Gastroesophageal sphincter (tissue), 4 donors: Measurements from ENCODE around the gene LDB3. TPM values are rescaled to one million over a fixed set of nuclear protein-coding genes. Genes with fewer than 3 reads are reported as not detected.

ENCODE experiments used
- ATAC-seq: fragments of 150-250 bp; one replicate; pipeline ENCODE4 v1.9.1; 2016; ENCODE audit warnings: mild to moderate bottlenecking, moderate library complexity
- H3K27ac ChIP-seq, 4 donors: fragments of 200-600 bp; sonication (generic) in 3 of 4; 1 replicate in 3 of 4; 2 replicates in 1 of 4; pipeline ENCODE4 v1.5.1; 2016 to 2019
- H3K27me3 ChIP-seq: fragments of 200-600 bp; sonication (generic); one replicate; pipeline ENCODE4 v1.5.1; 2019
- H3K36me3 ChIP-seq, 2 donors: fragments of 200-600 bp; sonication (generic); one replicate each; pipeline ENCODE4 v1.5.1; 2019; ENCODE audit warnings: control low read depth in 1 of 2
- H3K4me1 ChIP-seq, 3 donors: fragments of 200-600 bp; sonication (generic); 1 replicate in 2 of 3; 2 replicates in 1 of 3; pipeline ENCODE4 v1.5.1; 2016 to 2019; ENCODE audit warnings: control low read depth in 2 of 3
- H3K4me3 ChIP-seq, 2 donors: fragments of 200-600 bp; sonication (generic); one replicate each; pipeline ENCODE4 v1.5.1; 2019; ENCODE audit warnings: mild to moderate bottlenecking in 1 of 2, moderate library complexity in 1 of 2
- H3K9me3 ChIP-seq, 3 donors: fragments of 200-600 bp; sonication (generic); one replicate each; pipeline ENCODE4 v1.5.1; 2017 to 2019; ENCODE audit warnings: control low read depth in 2 of 3
- EP300 ChIP-seq: sonication (generic); formaldehyde crosslinking; IDR thresholded peaks from one replicate; pipeline ENCODE4 v1.6.1; 2017; ENCODE audit warnings: antibody characterized with exemption, mild to moderate bottlenecking
- POLR2A ChIP-seq, 2 donors: fragments of 450-650 bp; IDR thresholded peaks; one replicate each; pipeline ENCODE4 v1.6.1; 2017; ENCODE audit warnings: antibody characterized with exemption in 2 of 2, mild to moderate bottlenecking in 2 of 2, moderate library complexity in 1 of 2
- POLR2AphosphoS5 ChIP-seq: sonication (generic); formaldehyde crosslinking; IDR thresholded peaks from one replicate; pipeline ENCODE4 v1.6.1; 2017; ENCODE audit warnings: antibody characterized with exemption
- WGBS, 2 donors: methylation state at CpG; one replicate each; pipeline ENCODE4 v1.1.5; 2018; ENCODE audit warnings: low coverage in 1 of 2; 5-methylcytosine and 5-hydroxymethylcytosine counted together
- total RNA-seq, 4 donors: library from RNA; depleted of rRNA; stranded (reverse); fragments of >200 nt; gene quantifications; one replicate each; pipeline ENCODE4 v1.1.0, GENCODE V29; 2016
- TF ChIP-seq, protein P1 (sequence below), 4 experiments: fragments of 200-600 bp in 2 of 4; fragments of 450-650 bp in 2 of 4; sonication (generic) in 1 of 4; IDR thresholded peaks; one replicate each; pipeline ENCODE4 v1.5.1; 2017 to 2019; ENCODE audit warnings: antibody characterized with exemption in 4 of 4, mild to moderate bottlenecking in 2 of 4, moderate library complexity in 2 of 4

Gene LDB3
- total RNA-seq, 4 donors from 2014 or later: 12.9 to 45.8 (median 18.6) TPM

DNA sequence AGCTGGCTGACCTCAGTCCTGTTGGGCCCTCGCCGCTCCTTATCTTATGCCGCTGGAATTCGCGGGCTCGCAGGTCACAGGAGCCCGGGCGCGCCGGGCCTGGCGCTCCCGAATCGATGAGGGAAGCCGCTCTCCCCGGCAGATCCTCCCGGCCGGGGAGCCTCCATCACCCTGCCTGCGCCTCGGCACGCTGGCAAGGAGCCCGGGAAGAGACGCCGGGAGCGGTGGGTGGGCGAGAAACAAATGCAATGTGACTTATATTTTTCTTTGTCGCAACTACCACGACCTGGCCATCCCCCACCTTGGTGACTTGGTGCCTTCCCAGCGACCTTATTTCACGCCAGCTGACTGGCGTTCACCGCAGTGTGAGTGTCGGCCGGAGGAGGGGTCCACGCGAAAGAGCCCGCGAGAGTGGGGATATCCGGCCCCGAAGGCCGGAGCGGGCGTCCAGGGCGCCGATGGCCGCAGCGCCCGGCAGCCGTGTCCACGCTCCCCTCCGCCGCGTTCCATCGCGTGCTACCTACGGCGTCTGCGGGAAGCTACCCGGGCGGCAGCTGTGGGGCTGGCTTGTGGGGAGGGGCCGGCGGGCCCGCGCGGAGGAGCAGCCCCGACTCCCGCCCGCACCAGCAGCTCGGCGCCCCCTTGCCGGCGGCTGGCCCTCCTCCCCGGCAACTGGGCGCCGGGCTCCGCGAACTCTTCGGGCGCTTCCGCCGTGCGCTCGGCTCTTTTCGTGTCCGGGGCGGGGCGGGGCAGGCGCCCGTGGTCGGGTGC lies 87.6 kb downstream of the LDB3 start:
- Histone ChIP-seq H3K9me3 (no peaks in the 10 kb centered on the region), H3K27me3 (peaks cover 6% of the 10 kb centered on the region), H3K4me3 (peak overlapping the region; percentile 51 to 85), H3K27ac (peak overlapping the region; percentile 95 to 99 (median 98)), H3K4me1 (peaks cover 0 to 65% (median 0%) of the 10 kb centered on the region in 3 donors), H3K36me3 (no peaks in the 10 kb centered on the region)
- WGBS, 2 donors: 0% methylated on average over 1 to 9 of the region's 89 CpGs
- peak; percentile 91 to 94 for TF ChIP-seq POLR2A (IDR thresholded peaks at IDR 0.05)
- peak; percentile 69 for TF ChIP-seq EP300
- TF ChIP-seq, protein P1, sequence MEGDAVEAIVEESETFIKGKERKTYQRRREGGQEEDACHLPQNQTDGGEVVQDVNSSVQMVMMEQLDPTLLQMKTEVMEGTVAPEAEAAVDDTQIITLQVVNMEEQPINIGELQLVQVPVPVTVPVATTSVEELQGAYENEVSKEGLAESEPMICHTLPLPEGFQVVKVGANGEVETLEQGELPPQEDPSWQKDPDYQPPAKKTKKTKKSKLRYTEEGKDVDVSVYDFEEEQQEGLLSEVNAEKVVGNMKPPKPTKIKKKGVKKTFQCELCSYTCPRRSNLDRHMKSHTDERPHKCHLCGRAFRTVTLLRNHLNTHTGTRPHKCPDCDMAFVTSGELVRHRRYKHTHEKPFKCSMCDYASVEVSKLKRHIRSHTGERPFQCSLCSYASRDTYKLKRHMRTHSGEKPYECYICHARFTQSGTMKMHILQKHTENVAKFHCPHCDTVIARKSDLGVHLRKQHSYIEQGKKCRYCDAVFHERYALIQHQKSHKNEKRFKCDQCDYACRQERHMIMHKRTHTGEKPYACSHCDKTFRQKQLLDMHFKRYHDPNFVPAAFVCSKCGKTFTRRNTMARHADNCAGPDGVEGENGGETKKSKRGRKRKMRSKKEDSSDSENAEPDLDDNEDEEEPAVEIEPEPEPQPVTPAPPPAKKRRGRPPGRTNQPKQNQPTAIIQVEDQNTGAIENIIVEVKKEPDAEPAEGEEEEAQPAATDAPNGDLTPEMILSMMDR (IDR thresholded peaks at IDR 0.05): peak in 1 of 4 experiments; percentile 17
- TF ChIP-seq POLR2AphosphoS5: peak; percentile 89
- peak; percentile 91 for ATAC-seq

DNA sequence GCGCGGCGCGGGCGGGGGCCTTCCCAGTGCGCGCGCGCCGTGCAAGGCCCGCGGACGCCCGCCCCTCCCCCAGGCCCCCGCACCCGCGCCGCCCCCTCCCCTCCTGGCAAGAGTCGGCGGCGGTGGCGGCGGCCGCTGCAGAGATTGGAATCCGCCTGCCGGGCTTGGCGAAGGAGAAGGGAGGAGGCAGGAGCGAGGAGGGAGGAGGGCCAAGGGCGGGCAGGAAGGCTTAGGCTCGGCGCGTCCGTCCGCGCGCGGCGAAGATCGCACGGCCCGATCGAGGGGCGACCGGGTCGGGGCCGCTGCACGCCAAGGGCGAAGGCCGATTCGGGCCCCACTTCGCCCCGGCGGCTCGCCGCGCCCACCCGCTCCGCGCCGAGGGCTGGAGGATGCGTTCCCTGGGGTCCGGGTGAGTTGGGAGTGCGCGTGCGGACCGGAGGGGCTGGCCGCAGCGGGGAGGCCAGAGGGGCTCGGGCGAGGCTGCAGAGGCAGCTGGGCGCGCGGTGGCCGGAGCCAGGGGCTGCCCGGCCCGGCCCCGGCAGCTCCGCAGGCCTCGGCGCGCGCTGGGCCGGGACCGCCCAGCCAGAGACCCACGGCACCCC lies 88.3 kb downstream of the LDB3 start, which contains the start of gene BMPR1A:
Gene BMPR1A, plus strand, starts transcription at position 109 of the 602 bp plus-strand sequence. CDS start 119,400 bp downstream, outside the sequence.
- TF ChIP-seq, protein P1 (IDR thresholded peaks at IDR 0.05): peak in 1 of 4 experiments; percentile 3
- no peak for TF ChIP-seq EP300
- TF ChIP-seq POLR2AphosphoS5: peak; percentile 82
- peak in 1 of 2 donors; percentile 61 for TF ChIP-seq POLR2A (IDR thresholded peaks at IDR 0.05)
- no CpG with 5 or more reads among the region's 85 CpGs for WGBS, 2 donors
- no peak for ATAC-seq
- H3K36me3 ChIP-seq: no peaks in the 10 kb centered on the region
- H3K4me3 ChIP-seq: peak within 1 kb of the TSS; percentile 68 to 85
- H3K9me3 ChIP-seq: no peaks in the 10 kb centered on the region
- peaks cover 6% of the 10 kb centered on the region for H3K27me3 ChIP-seq
- H3K4me1 ChIP-seq: peaks cover 0 to 72% (median 0%) of the 10 kb centered on the region in 3 donors
- peak within 1 kb of the TSS; percentile 95 to 99 (median 98) for H3K27ac ChIP-seq

DNA sequence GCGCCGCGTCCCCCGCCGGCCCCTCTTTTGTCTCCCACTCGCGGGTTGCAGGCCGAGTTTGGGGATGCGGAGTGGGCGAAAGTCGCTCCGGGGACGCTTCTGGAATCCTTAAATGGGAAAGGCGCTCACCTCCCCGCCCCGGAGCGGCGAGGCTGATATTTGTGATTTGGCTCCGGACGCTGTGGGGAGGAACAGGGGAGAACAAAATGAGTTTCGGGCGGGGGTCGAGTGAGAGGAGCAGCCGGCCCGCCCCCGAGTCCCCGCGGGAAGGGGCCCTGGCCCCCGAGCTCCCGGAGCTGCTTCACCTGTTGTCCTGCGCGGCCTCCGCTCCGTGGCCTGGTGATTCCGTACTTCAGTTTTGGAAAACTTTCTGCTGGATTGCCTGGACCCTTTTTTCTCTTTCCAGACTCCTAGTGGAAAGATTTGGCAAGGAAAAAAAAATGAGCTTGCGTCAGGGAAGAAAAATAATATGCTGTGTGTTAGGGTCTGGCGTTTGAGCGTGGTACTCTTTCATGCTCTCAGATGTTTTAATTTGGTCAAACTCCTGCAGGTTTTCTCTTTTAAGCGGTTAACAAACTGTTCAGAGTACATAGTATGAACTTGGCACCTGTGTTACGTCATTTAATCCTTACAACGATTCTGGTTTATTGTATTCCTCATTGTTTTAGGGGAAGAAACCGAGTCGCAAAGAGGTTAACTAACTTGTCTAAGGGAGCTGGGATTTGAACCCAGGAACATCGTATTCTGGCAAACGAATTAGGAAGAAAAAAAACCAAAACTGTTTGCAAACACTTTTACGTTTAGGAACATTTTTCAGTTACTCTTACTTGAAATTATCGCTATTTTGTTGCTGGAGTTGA lies 89.0 kb downstream of the LDB3 start:
- H3K27me3 ChIP-seq: peaks cover 6% of the 10 kb centered on the region
- H3K4me3 ChIP-seq: peak overlapping the region; percentile 68 to 85
- no peaks in the 10 kb centered on the region for H3K36me3 ChIP-seq
- peak; percentile 2 for ATAC-seq
- H3K9me3 ChIP-seq: no peaks in the 10 kb centered on the region
- H3K4me1 ChIP-seq: peaks cover 0 to 75% (median 0%) of the 10 kb centered on the region in 3 donors
- WGBS, 2 donors: 1% methylated on average over 16 of the region's 47 CpGs
- TF ChIP-seq EP300 (no peak), POLR2AphosphoS5 (peak; percentile 66), POLR2A (IDR thresholded peaks at IDR 0.05) (peak; percentile 8 to 40)
- TF ChIP-seq, protein P1 (IDR thresholded peaks at IDR 0.05): peak; percentile 11 to 71 (median 50)
- H3K27ac ChIP-seq: peak overlapping the region; percentile 95 to 99 (median 98)

DNA sequence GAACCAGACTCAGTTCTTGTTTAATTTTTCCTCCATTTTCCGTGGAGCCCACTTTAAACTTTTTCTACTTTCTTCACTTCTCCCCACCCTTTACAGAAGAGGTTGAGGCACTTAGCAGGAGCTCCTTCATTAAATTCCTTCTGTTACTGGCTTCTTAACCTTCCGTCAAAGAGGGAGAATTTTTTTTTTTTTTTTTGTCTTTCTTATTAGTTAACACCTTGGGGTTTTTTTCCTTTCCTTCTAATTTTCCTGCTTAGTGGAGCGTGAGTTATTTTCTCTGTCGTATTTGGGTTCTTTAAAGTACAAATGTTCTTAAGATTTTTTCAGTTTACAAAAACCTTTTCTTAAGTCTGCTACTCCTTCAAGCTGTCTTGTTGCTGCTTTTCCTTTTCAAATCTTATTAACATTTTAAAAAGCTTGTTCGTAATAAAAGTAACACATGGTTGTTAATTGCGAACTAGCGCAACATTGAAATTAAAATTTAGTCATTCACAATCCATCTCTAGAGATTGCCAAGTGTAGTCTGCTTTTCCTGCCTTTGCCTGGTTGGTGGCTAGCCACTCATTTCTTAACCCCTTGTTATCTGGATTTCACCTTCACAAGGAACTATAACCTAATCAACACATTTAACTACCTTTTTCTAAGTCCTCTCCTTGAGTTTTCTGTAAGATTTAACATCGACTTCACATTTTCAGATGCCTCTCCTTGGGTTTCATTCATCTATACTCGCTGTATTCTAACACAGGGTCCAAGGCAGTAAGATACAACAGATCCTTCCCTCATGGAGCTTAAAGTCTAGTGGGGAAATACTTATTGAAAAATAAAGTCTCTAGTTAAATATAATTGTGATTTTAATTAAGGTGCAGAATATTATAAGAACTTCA lies 90.1 kb downstream of the LDB3 start:
- 15 to 18% methylated on average over 9 of the region's 9 CpGs for WGBS, 2 donors
- TF ChIP-seq EP300 (no peak), POLR2AphosphoS5 (peak; percentile 3)

More for the DNA sequence above, 90.1 kb downstream of the LDB3 start:
- no peaks in the 10 kb centered on the region for H3K9me3 ChIP-seq
- no peaks in the 10 kb centered on the region for H3K36me3 ChIP-seq
- H3K4me3 ChIP-seq: peak overlapping the region; percentile 68 to 85
- no peak for ATAC-seq
- peak overlapping the region; percentile 95 to 99 (median 98) for H3K27ac ChIP-seq
- peaks cover 6% of the 10 kb centered on the region for H3K27me3 ChIP-seq
- peaks cover 0 to 75% (median 0%) of the 10 kb centered on the region in 3 donors for H3K4me1 ChIP-seq
